Nephron (organoid): Measurements from ENCODE around the gene VARS1.
"Not testable (repeated sequence)": the region's sequence is repeated elsewhere in the genome, so short reads cannot be mapped to it uniquely, and the experiment has no call there.

Experiments
- H3K27ac Mint-ChIP-seq, 3 experiments: 2 replicates each; pipeline ENCODE4 v1.8.0; 2020; ENCODE audit warnings: mixed read lengths in 3 of 3, mild to moderate bottlenecking in 2 of 3, moderate library complexity in 1 of 3
- H3K27me3 Mint-ChIP-seq: 2 replicates; pipeline ENCODE4 v1.8.0; 2021; ENCODE audit warnings: low read depth, mild to moderate bottlenecking, moderate library complexity, mixed read lengths
- H3K36me3 Mint-ChIP-seq: 2 replicates; pipeline ENCODE4 v1.8.0; 2020; ENCODE audit warnings: low read depth, mixed read lengths
- H3K4me1 Mint-ChIP-seq: 2 replicates; pipeline ENCODE4 v1.8.0; 2020; ENCODE audit warnings: mixed read lengths
- H3K4me3 Mint-ChIP-seq, 3 experiments: 2 replicates each; pipeline ENCODE4 v1.8.0; 2020; ENCODE audit warnings: mild to moderate bottlenecking in 3 of 3, mixed read lengths in 3 of 3, moderate library complexity in 2 of 3
- H3K9me3 Mint-ChIP-seq: 2 replicates; pipeline ENCODE4 v1.8.0; 2020; ENCODE audit warnings: mixed read lengths
- CTCF ChIP-seq, 3 experiments: fragments of 200-600 bp; sonication (generic); IDR thresholded peaks; one replicate each; pipeline ENCODE4 v1.5.0; 2021; ENCODE audit warnings: antibody characterized with exemption in 3 of 3; ENCODE audit not compliant: unreplicated experiment in 3 of 3

VARS1 gene

GRCh38 chr6:31805939-31806469, 10.5 kb upstream of the VARS1 start:
- H3K4me3 Mint-ChIP-seq, result peak overlapping the region; percentile 88 to 96 (median 90)
- H3K9me3 Mint-ChIP-seq, result no peaks in the 10 kb centered on the region
- H3K4me1 Mint-ChIP-seq, result peaks cover 15% of the 10 kb centered on the region
- peak overlapping the region; percentile 79 to 94 (median 85) for H3K27ac Mint-ChIP-seq
- peaks cover 9% of the 10 kb centered on the region for H3K36me3 Mint-ChIP-seq
- H3K27me3 Mint-ChIP-seq, result no peaks in the 10 kb centered on the region
- TF ChIP-seq CTCF (IDR thresholded peaks at IDR 0.05; ENCODE audit: unreplicated experiment in 3 of 3), result no peak

DNA sequence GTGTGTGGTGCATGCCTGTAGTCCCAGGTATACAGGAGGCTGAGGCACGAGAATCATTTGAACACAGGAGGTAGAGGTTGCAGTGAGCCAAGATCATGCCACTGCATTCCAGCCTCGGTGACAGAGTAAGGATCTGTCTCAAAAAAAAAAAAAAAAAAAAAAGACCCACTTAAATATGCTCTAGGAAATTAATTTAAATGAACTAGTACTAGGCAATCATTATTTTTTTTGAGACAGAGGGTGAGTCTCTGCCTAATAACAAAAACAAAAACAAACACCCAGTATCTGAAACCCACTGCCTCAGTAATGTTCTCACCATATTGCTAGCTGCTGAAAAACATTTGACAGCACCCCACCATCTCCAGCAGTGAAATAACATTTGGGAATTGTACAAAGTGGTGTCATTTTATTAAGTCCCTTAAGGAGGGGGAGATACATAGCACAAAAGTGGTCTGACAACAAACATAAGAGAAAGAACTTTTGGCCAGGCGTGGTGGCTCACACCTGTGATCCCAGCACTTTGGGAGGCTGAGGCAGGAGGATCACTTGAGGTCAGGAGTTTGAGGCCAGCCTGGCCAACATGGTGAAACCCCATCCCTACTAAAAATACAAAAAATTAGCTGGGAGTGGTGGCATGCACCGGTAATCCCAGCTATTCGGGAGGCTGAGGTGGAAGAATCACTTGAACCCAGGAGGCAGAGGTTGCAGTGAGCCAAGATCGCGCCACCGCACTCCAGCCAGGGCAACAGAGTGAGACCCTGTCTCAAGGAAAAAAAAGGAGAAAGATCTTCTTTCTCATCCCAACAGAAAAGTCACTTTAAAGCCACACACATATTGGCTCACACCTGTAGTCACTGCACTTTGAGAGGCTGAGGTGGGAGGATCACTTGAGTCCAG, 5.7 kb upstream of the VARS1 start:
- not testable (repeated sequence) for H3K4me1 Mint-ChIP-seq, H3K27me3 Mint-ChIP-seq, H3K36me3 Mint-ChIP-seq, H3K27ac Mint-ChIP-seq, H3K9me3 Mint-ChIP-seq
- peak overlapping the region in 1 of 3 experiments; percentile 30 for H3K4me3 Mint-ChIP-seq

- Mint-ChIP-seq H3K4me1 (no peaks in the 10 kb centered on the region), H3K27ac (no peak overlapping the region), H3K36me3 (peaks cover 9% of the 10 kb centered on the region), H3K9me3 (no peaks in the 10 kb centered on the region), H3K27me3 (no peaks in the 10 kb centered on the region), H3K4me3 (no peak overlapping the region)
- TF ChIP-seq CTCF (IDR thresholded peaks at IDR 0.05; ENCODE audit: unreplicated experiment in 3 of 3), result no peak
Measured at GRCh38 chr6:31799781-31800180, 4.2 kb upstream of the VARS1 start.

DNA sequence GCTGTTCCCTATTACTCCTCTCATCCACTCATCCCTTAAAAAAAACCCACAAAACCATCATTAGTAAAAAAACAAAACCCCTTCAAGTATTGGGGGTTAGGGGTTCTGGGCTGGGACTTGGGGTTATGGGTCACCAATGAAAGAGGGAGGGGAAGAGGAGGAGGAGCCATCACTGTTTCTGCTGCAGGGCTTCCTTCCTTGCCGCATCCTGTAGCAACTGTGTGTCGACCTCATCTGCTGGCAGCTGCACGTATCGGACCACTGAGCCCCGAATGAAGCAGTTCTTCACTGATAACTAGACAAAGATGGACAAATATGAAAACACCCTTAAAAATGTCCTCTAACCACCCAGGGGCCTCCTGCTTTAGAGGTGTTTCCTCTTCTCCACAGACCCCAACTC, 2.0 kb upstream of the VARS1 start:
- Mint-ChIP-seq H3K9me3 (no peaks in the 10 kb centered on the region), H3K36me3 (peaks cover 4% of the 10 kb centered on the region)

GRCh38 chr6:31796993-31797385, 1.4 kb upstream of the VARS1 start:
- H3K4me1 Mint-ChIP-seq, result peaks cover 16% of the 10 kb centered on the region
- peak overlapping the region; percentile 54 to 74 (median 55) for H3K27ac Mint-ChIP-seq
- TF ChIP-seq CTCF (IDR thresholded peaks at IDR 0.05; ENCODE audit: unreplicated experiment in 3 of 3), result no peak
- H3K4me3 Mint-ChIP-seq, result peak overlapping the region; percentile 42 to 75 (median 60)
- H3K27me3 Mint-ChIP-seq, result no peaks in the 10 kb centered on the region
- H3K36me3 Mint-ChIP-seq, result peaks cover 8% of the 10 kb centered on the region
- H3K9me3 Mint-ChIP-seq, result no peaks in the 10 kb centered on the region

More for the DNA sequence above, 2.0 kb upstream of the VARS1 start:
- TF ChIP-seq CTCF (IDR thresholded peaks at IDR 0.05; ENCODE audit: unreplicated experiment in 3 of 3), result no peak
- Mint-ChIP-seq H3K4me3 (peak overlapping the region; percentile 23 to 71 (median 42)), H3K27ac (peak overlapping the region; percentile 54 to 74 (median 55)), H3K4me1 (peaks cover 10% of the 10 kb centered on the region), H3K27me3 (no peaks in the 10 kb centered on the region)

DNA sequence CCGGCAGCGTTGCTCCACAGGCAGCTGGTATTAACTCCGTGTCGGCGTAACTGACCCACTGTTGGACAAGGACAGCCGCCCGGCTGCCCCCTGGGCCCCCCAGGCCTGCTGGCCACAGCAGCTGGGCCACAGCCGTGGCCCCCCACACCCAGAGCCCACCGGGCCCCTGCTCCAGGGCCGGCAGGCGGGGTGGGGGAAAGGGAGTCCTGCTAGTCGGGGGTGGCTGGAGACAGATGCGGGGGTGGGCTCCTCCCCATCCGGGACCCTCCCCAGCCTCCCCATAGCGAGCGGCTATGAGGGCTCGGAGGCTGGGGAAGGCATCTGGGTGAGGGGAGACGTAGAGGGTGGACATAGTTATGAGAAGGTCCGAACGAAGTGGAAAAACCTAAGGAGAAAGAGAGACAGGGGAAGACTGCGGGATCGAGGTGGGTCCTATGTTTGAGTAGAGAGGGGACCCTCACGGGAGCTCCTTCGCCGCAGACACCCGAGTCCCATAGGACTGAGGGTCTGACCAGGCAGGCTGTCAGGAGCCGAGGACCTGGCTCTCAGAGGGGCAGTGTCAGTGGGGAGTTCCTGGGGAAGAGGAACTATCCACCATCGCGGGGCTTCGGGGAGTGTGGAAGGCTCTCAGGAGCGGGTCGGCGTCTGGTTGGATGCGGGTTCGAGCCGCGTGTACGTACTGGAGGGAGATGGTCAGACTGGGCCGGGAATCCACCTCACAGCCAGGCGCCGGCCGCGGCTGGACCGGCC, 511 bp downstream of the VARS1 start:
- H3K4me1 Mint-ChIP-seq, result peaks cover 27% of the 10 kb centered on the region
- peaks cover 16% of the 10 kb centered on the region for H3K36me3 Mint-ChIP-seq
- peak overlapping the region; percentile 99 to 100 (median 100) for H3K27ac Mint-ChIP-seq
- H3K4me3 Mint-ChIP-seq, result peak overlapping the region; percentile 94 to 100 (median 98)
- no peaks in the 10 kb centered on the region for H3K9me3 Mint-ChIP-seq
- TF ChIP-seq CTCF (IDR thresholded peaks at IDR 0.05; ENCODE audit: unreplicated experiment in 3 of 3), result no peak
- H3K27me3 Mint-ChIP-seq, result no peaks in the 10 kb centered on the region
